Right cardiac atrium (tissue), 5 donors: ENCODE results near the gene CAPNS2. TPM values are rescaled to one million over a fixed set of nuclear protein-coding genes. Genes with fewer than 3 reads are reported as not detected.
A peak's percentile ranks its signal among the peaks of the same experiment; 100 is the strongest.

Experiments used
- ATAC-seq, 2 donors: fragments of 200-7000 bp; cut with Tn5 transposase; one replicate each; pipeline versions ENCODE4 v1.8.0 to v1.9.1; 2020; ENCODE audit warnings: moderate library complexity in 2 of 2, mild to moderate bottlenecking in 1 of 2
- DNase-seq, 3 donors: peaks; one replicate each; pipeline ENCODE4 v3.0.0-alpha.2; 2020
- H3K27ac ChIP-seq: one replicate; pipeline ENCODE4 v1.5.1; 2013; ENCODE audit warnings: mild to moderate bottlenecking, low read length, control low read depth, moderate library complexity
- H3K27me3 ChIP-seq: one replicate; pipeline ENCODE4 v1.6.1; 2013; ENCODE audit not compliant: control insufficient read depth, insufficient read depth
- H3K4me1 ChIP-seq: one replicate; pipeline ENCODE4 v1.6.1; 2013; ENCODE audit warnings: low read length; ENCODE audit not compliant: control insufficient read depth, insufficient read depth
- H3K4me3 ChIP-seq: one replicate; pipeline ENCODE4 v1.5.1; 2013; ENCODE audit warnings: low read length, control low read depth
- H3K9me3 ChIP-seq: one replicate; pipeline ENCODE4 v1.6.1; 2013; ENCODE audit warnings: low read length; ENCODE audit not compliant: control insufficient read depth
- WGBS: extraction: QIAGEN DNeasy Blood & Tissue Kit; methylation state at CpG from one replicate; pipeline ENCODE4 v1.1.7; 2013; 5-methylcytosine and 5-hydroxymethylcytosine counted together
- intact Hi-C, 4 donors: fragments of 100-400 bp; cut with DNase I; formaldehyde crosslinking; loops; one replicate each; pipeline versions ENCODE4 v1.11.0 to v1.14.0; 2022 to 2023
- long read RNA-seq, 4 donors: library from polyadenylated mRNA; unstranded; transcript quantifications; one replicate each; pipeline ENCODE4 v2.0.0, GENCODE V29; 2020 to 2021
- polyA plus RNA-seq: library from polyadenylated mRNA; stranded (reverse); fragments of 200-250 nt; gene quantifications from one replicate; pipeline ENCODE4 v1.2.3, GENCODE V29; 2013
- total RNA-seq, 4 donors: library from RNA; stranded (reverse); fragmentation: NEBNext Ultra II Directional; extraction: Animal tissue kit (Norgen Biotek cat#: 25700); gene quantifications; one replicate each; pipeline ENCODE4 v1.2.1, GENCODE V29; 2021
- donor health status: healthy with polysubstance abuse.
- donor health status: DM: no; HTN: yes; CAD: no.
- donor health status: DM: no; HTN: no; CAD: no.
- donor health status: DM: no; HTN: yes; CAD: no; lungs with severe emphysema.
- donor health status: DM: yes; HTN: yes; CAD: no.

Gene CAPNS2
- total RNA-seq, result under 1 TPM in 2 of 4 donors, not detected in 2; 0.23 to 0.54 TPM
- 0.20 TPM for polyA plus RNA-seq
- long read RNA-seq, donor 1, result 0 reads
- long read RNA-seq, donor 2, result 0 reads
- long read RNA-seq, donor 3, result 0 reads
- long read RNA-seq, donor 4, result 0 reads

- DNase-seq, result no peak
- WGBS, result 95% methylated on average over 9 of the region's 9 CpGs
- H3K27ac ChIP-seq, result no peak within 1 kb of the TSS
- no peak for ATAC-seq
- H3K4me1 ChIP-seq, result peaks cover 4% of the 10 kb centered on the region
- intact Hi-C loops, result no loop called here
- H3K4me3 ChIP-seq, result no peak within 1 kb of the TSS
- no peaks in the 10 kb centered on the region for H3K27me3 ChIP-seq
- no peaks in the 10 kb centered on the region for H3K9me3 ChIP-seq
Measured at GRCh38 chr16:55566432-55567175, at the start of gene CAPNS2. Gene CAPNS2, plus strand, starts transcription at chr16:55566684. Its CDS starts 73 bp downstream, at chr16:55566757.

- ATAC-seq (no peak), DNase-seq (no peak)
- WGBS, result 0% methylated on average over 1 of the region's 1 CpG
- Histone ChIP-seq H3K27ac (no peak overlapping the region), H3K4me3 (no peak overlapping the region), H3K9me3 (no peaks in the 10 kb centered on the region), H3K4me1 (no peaks in the 10 kb centered on the region), H3K27me3 (no peaks in the 10 kb centered on the region)
- intact Hi-C loops, result no loop called here
Measured at GRCh38 chr16:55521792-55522191, 44.7 kb upstream of the CAPNS2 start.

GRCh38 chr16:55526441-55526840 lies 40.0 kb upstream of the CAPNS2 start:
- WGBS, result 36% methylated on average over 2 of the region's 2 CpGs
- Histone ChIP-seq H3K9me3 (no peaks in the 10 kb centered on the region), H3K4me3 (no peak overlapping the region), H3K27ac (no peak overlapping the region), H3K4me1 (no peaks in the 10 kb centered on the region), H3K27me3 (no peaks in the 10 kb centered on the region)
- intact Hi-C loops, result no loop called here
- DNase-seq (no peak), ATAC-seq (no peak)

GRCh38 chr16:55527885-55528284 lies 38.6 kb upstream of the CAPNS2 start:
- no peaks in the 10 kb centered on the region for H3K4me1 ChIP-seq
- ATAC-seq (no peak), DNase-seq (no peak)
- intact Hi-C loops, result no loop called here
- no peaks in the 10 kb centered on the region for H3K9me3 ChIP-seq
- no peak overlapping the region for H3K27ac ChIP-seq
- no peak overlapping the region for H3K4me3 ChIP-seq
- H3K27me3 ChIP-seq, result no peaks in the 10 kb centered on the region

- ATAC-seq, result peak; percentile 39 to 75
- DNase-seq, result no peak
- no peak overlapping the region for H3K4me3 ChIP-seq
- H3K27me3 ChIP-seq, result no peaks in the 10 kb centered on the region
- no peaks in the 10 kb centered on the region for H3K9me3 ChIP-seq
- H3K4me1 ChIP-seq, result no peaks in the 10 kb centered on the region
- 58% methylated on average over 2 of the region's 2 CpGs for WGBS
- no peak overlapping the region for H3K27ac ChIP-seq
- intact Hi-C loops, result no loop called here
Measured at GRCh38 chr16:55529018-55529417, 37.5 kb upstream of the CAPNS2 start.

- WGBS, result 93% methylated on average over 1 of the region's 1 CpG
Measured at GRCh38 chr16:55530316-55530856, 36.1 kb upstream of the CAPNS2 start.

GRCh38 chr16:55532227-55532626 lies 34.3 kb upstream of the CAPNS2 start:
- Histone ChIP-seq H3K27me3 (no peaks in the 10 kb centered on the region), H3K4me1 (no peaks in the 10 kb centered on the region), H3K4me3 (no peak overlapping the region), H3K9me3 (no peaks in the 10 kb centered on the region), H3K27ac (no peak overlapping the region)
- DNase-seq, result no peak
- intact Hi-C loops, result no loop called here
- 95% methylated on average over 1 of the region's 1 CpG for WGBS
- no peak for ATAC-seq

More at GRCh38 chr16:55530316-55530856, 36.1 kb upstream of the CAPNS2 start:
- Histone ChIP-seq H3K9me3 (no peaks in the 10 kb centered on the region), H3K4me3 (no peak overlapping the region), H3K4me1 (no peaks in the 10 kb centered on the region), H3K27me3 (no peaks in the 10 kb centered on the region), H3K27ac (no peak overlapping the region)
- DNase-seq, result no peak
- no peak for ATAC-seq
- intact Hi-C loops, result no loop called here

- Histone ChIP-seq H3K4me3 (no peak overlapping the region), H3K4me1 (no peaks in the 10 kb centered on the region), H3K9me3 (no peaks in the 10 kb centered on the region), H3K27me3 (no peaks in the 10 kb centered on the region), H3K27ac (no peak overlapping the region)
- no peak for ATAC-seq
- DNase-seq, result no peak
- 78% methylated on average over 2 of the region's 2 CpGs for WGBS
- intact Hi-C loops, result loop anchor here in 1 of 4 donors (5.0 kb wide), 1 partner anchor 37 kb away; no protein-coding TSS in a partner anchor
Measured at GRCh38 chr16:55534756-55535155, 31.7 kb upstream of the CAPNS2 start.

- no peak for DNase-seq
- peak; percentile 51 to 55 for ATAC-seq
- Histone ChIP-seq H3K27ac (no peak overlapping the region), H3K4me3 (no peak overlapping the region), H3K27me3 (no peaks in the 10 kb centered on the region), H3K4me1 (no peaks in the 10 kb centered on the region), H3K9me3 (no peaks in the 10 kb centered on the region)
- intact Hi-C loops, result loop anchor here in 1 of 4 donors (5.0 kb wide), 1 partner anchor 42 kb away; no protein-coding TSS in a partner anchor
- WGBS, result 44% methylated on average over 5 of the region's 5 CpGs
Measured at GRCh38 chr16:55539049-55539448, 27.4 kb upstream of the CAPNS2 start.

- no peaks in the 10 kb centered on the region for H3K27me3 ChIP-seq
- H3K4me1 ChIP-seq, result no peaks in the 10 kb centered on the region
- no peak overlapping the region for H3K4me3 ChIP-seq
- H3K9me3 ChIP-seq, result no peaks in the 10 kb centered on the region
- intact Hi-C loops, result loop anchor here in 1 of 4 donors (5.0 kb wide), 1 partner anchor 42 kb away; no protein-coding TSS in a partner anchor
- DNase-seq (peak in 2 of 3 donors; percentile 16 to 55), ATAC-seq (peak; percentile 73 to 81)
- 49% methylated on average over 1 of the region's 1 CpG for WGBS
- H3K27ac ChIP-seq, result no peak overlapping the region
Measured at GRCh38 chr16:55539488-55539887, 27.0 kb upstream of the CAPNS2 start.

- H3K27ac ChIP-seq, result no peak overlapping the region
- H3K9me3 ChIP-seq, result no peaks in the 10 kb centered on the region
- DNase-seq (no peak), ATAC-seq (no peak)
- 87% methylated on average over 1 of the region's 1 CpG for WGBS
- no peaks in the 10 kb centered on the region for H3K27me3 ChIP-seq
- no peak overlapping the region for H3K4me3 ChIP-seq
- no peaks in the 10 kb centered on the region for H3K4me1 ChIP-seq
- intact Hi-C loops, result loop anchor here in 3 of 4 donors (5.0 to 10.0 kb wide), 3 partner anchors 73 to 165 kb away; no protein-coding TSS in a partner anchor
Measured at GRCh38 chr16:55540221-55540620, 26.3 kb upstream of the CAPNS2 start.
